SK-MEL-5 (cell line): ENCODE results near the gene TAF3. TPM values are rescaled to one million over a fixed set of nuclear protein-coding genes. Genes with fewer than 3 reads are reported as not detected.

Source experiments
- DNase-seq: peaks from one replicate; pipeline ENCODE4 v3.0.0-alpha.2; 2016; ENCODE audit warnings: low read depth, low spot score
- in situ Hi-C: cut with HindIII; loops from 2 replicates; pipeline ENCODE4 v1.10.0; 2016; ENCODE audit warnings: low sequenced_read_pairs, high pct_unique_total_duplicates, low pct_unique_long_range_greater_than_20kb
- total RNA-seq: library from RNA; depleted of rRNA; stranded (reverse); fragments of >200 nt; shearing (Covaris generic); gene quantifications from 2 replicates; pipeline ENCODE4 v1.2.3, GENCODE V29; 2014; rRNA removed

The TAF3 gene
- total RNA-seq, 1 experiment from 2014 or later = 0.98 TPM

GRCh38 chr10:8066124-8066523 lies 247.8 kb downstream of the TAF3 start:
- in situ Hi-C loops = no loop called here
- DNase-seq = no peak

Other genes starting within 250 kb of the TAF3 start
- 14.2 and 15.5 TPM in 2 replicates for gene ITIH5, start 151.5 kb upstream of the TAF3 start, total RNA-seq
- gene ITIH2, start 115.2 kb upstream of the TAF3 start, total RNA-seq = not detected in 2 replicates
- 73.9 and 74.0 TPM in 2 replicates for gene KIN, start 30.5 kb upstream of the TAF3 start, total RNA-seq
- gene ATP5F1C, start 30.3 kb upstream of the TAF3 start, total RNA-seq = 363 and 364 TPM in 2 replicates
- gene GATA3, start 236.2 kb downstream of the TAF3 start, total RNA-seq = not detected in 2 replicates